WTC11 (cell line): Measurements from ENCODE around the gene VAV2. TPM values are rescaled to one million over a fixed set of nuclear protein-coding genes. Genes with fewer than 3 reads are reported as not detected.

ENCODE experiments used
- ATAC-seq: fragments of 200-7000 bp; cut with Tn5 transposase; 2 replicates; pipeline ENCODE4 v1.10.0; 2021; ENCODE audit warnings: mild to moderate bottlenecking, moderate library complexity
- CTCF ChIA-PET: fragments of 300-600 bp; sonication (Branson Sonifier 250); formaldehyde crosslinking; loops from one replicate; lab custom pipeline; 2021; ENCODE audit warnings: antibody characterized with exemption; lab: Charles Lee
- POLR2A ChIA-PET: fragments of 350-600 bp; sonication (Branson Sonifier 250); formaldehyde crosslinking; loops from one replicate; lab custom pipeline; 2021; ENCODE audit warnings: antibody characterized with exemption; lab: Charles Lee
- DNase-seq: peaks from one replicate; pipeline ENCODE4 v3.0.0; 2021; ENCODE audit warnings: low spot score
- H3K27ac Mint-ChIP-seq: 2 replicates; pipeline ENCODE4 v1.8.0; 2021; ENCODE audit warnings: mixed read lengths
- H3K27me3 Mint-ChIP-seq: 2 replicates; pipeline ENCODE4 v1.8.0; 2021; ENCODE audit warnings: low read depth, mild to moderate bottlenecking, moderate library complexity, mixed read lengths
- H3K36me3 Mint-ChIP-seq: 2 replicates; pipeline ENCODE4 v1.8.0; 2021; ENCODE audit warnings: mixed read lengths
- H3K4me1 Mint-ChIP-seq: 2 replicates; pipeline ENCODE4 v1.8.0; 2022; ENCODE audit warnings: mixed read lengths
- H3K4me3 Mint-ChIP-seq: 2 replicates; pipeline ENCODE4 v1.8.0; 2021; ENCODE audit warnings: mild to moderate bottlenecking, moderate library complexity, mixed read lengths
- H3K9me3 Mint-ChIP-seq: 2 replicates; pipeline ENCODE4 v1.8.0; 2021; ENCODE audit warnings: mixed read lengths
- ATF2 ChIP-seq: sonication (generic); formaldehyde crosslinking; IDR thresholded peaks from 2 replicates; pipeline ENCODE4 v1.8.1; 2022; ENCODE audit warnings: low read depth, missing genetic modification reagents, borderline replicate concordance
- CTCF ChIP-seq: fragments of 200-600 bp; IDR thresholded peaks from 2 replicates; pipeline ENCODE4 v1.8.0; 2022; ENCODE audit warnings: antibody characterized with exemption
- E2F1 ChIP-seq: sonication (generic); formaldehyde crosslinking; IDR thresholded peaks from 2 replicates; pipeline ENCODE4 v1.8.0; 2022; ENCODE audit warnings: mild to moderate bottlenecking, missing genetic modification reagents
- E2F4 ChIP-seq: sonication (generic); formaldehyde crosslinking; IDR thresholded peaks from 2 replicates; pipeline ENCODE4 v1.8.1; 2022; ENCODE audit warnings: low read depth, mild to moderate bottlenecking, moderate library complexity, missing genetic modification reagents, borderline replicate concordance
- FOXP1 ChIP-seq: sonication (generic); formaldehyde crosslinking; IDR thresholded peaks from 2 replicates; pipeline ENCODE4 v1.8.0; 2022; ENCODE audit warnings: missing genetic modification reagents, mild to moderate bottlenecking, moderate library complexity, borderline replicate concordance
- PREB ChIP-seq: sonication (generic); formaldehyde crosslinking; IDR thresholded peaks from 2 replicates; pipeline ENCODE4 v1.8.1; 2022; ENCODE audit warnings: mild to moderate bottlenecking, missing genetic modification reagents, moderate library complexity, borderline replicate concordance
- RORB ChIP-seq: fragments of 250-450 bp; sonication (Bioruptor Pico); IDR thresholded peaks from 2 replicates; pipeline ENCODE4 v1.9.0; 2021; ENCODE audit warnings: mild to moderate bottlenecking
- SMAD4 ChIP-seq: sonication (generic); formaldehyde crosslinking; IDR thresholded peaks from 2 replicates; pipeline ENCODE4 v1.8.0; 2022; ENCODE audit warnings: mild to moderate bottlenecking, missing genetic modification reagents
- STAT6 ChIP-seq: sonication (generic); formaldehyde crosslinking; conservative IDR thresholded peaks from 2 replicates; pipeline ENCODE4 v1.8.1; 2023; ENCODE audit warnings: mild to moderate bottlenecking, low read depth, missing genetic modification reagents, moderate library complexity
- USF1 ChIP-seq: sonication (generic); formaldehyde crosslinking; IDR thresholded peaks from 2 replicates; pipeline ENCODE4 v1.8.0; 2022; ENCODE audit warnings: mild to moderate bottlenecking, missing genetic modification reagents
- ZBTB21 ChIP-seq: sonication (generic); formaldehyde crosslinking; IDR thresholded peaks from 2 replicates; pipeline ENCODE4 v1.8.1; 2023; ENCODE audit warnings: mild to moderate bottlenecking, missing genetic modification reagents, borderline replicate concordance
- ZNF425 ChIP-seq: fragments of 250-450 bp; sonication (Bioruptor Pico); conservative IDR thresholded peaks from 2 replicates; pipeline ENCODE4 v1.9.0; 2021; ENCODE audit warnings: mild to moderate bottlenecking
- ZNF532 ChIP-seq: fragments of 250-450 bp; sonication (Bioruptor Pico); IDR thresholded peaks from 2 replicates; pipeline ENCODE4 v1.9.0; 2021; ENCODE audit warnings: mild to moderate bottlenecking, borderline replicate concordance
- total RNA-seq: library from RNA; stranded (reverse); gene quantifications from 3 replicates; pipeline ENCODE4 v1.2.3, GENCODE V29; 2021

Gene VAV2
- total RNA-seq, 1 experiment from 2014 or later = 39.7 TPM

- TF ChIP-seq FOXP1 (no peak), RORB (no peak), STAT6 (no peak), E2F4 (CRISPR knock-in tag) (no peak), SMAD4 (CRISPR knock-in tag) (no peak), USF1 (no peak), PREB (CRISPR knock-in tag) (no peak), ATF2 (CRISPR knock-in tag) (no peak)
- TF ChIP-seq, all 79 proteins: peak for 0
Measured at GRCh38 chr9:133806623-133807010, 185.5 kb downstream of the VAV2 start (continued).

- H3K4me3 Mint-ChIP-seq = no peak overlapping the region
- H3K4me1 Mint-ChIP-seq = no peaks in the 10 kb centered on the region
- no peaks in the 10 kb centered on the region for H3K36me3 Mint-ChIP-seq
- CTCF ChIA-PET = interaction anchor here (0.6 to 1.4 kb wide), 4 partner anchors 10 to 141 kb away, joined by 4 to 6 read pairs (median 5); no protein-coding TSS in a partner anchor
- H3K9me3 Mint-ChIP-seq = no peaks in the 10 kb centered on the region
- no peaks in the 10 kb centered on the region for H3K27me3 Mint-ChIP-seq
- H3K27ac Mint-ChIP-seq = no peak overlapping the region
- DNase-seq (no peak), ATAC-seq (no peak)
- POLR2A ChIA-PET = no interaction called here
- no peak for TF ChIP-seq ZNF425
- no peak for TF ChIP-seq ZNF532 (CRISPR knock-in tag)
- no peak for TF ChIP-seq ZBTB21 (CRISPR knock-in tag)
- TF ChIP-seq E2F1 (CRISPR knock-in tag) = no peak
- no peak for TF ChIP-seq CTCF
Measured at GRCh38 chr9:133805876-133806622, 186.1 kb downstream of the VAV2 start.
